ENCODE measurements around the gene RAP1GAP2.
A peak's percentile ranks its signal among the peaks of the same experiment; 100 is the strongest.

Gene RAP1GAP2

DNA sequence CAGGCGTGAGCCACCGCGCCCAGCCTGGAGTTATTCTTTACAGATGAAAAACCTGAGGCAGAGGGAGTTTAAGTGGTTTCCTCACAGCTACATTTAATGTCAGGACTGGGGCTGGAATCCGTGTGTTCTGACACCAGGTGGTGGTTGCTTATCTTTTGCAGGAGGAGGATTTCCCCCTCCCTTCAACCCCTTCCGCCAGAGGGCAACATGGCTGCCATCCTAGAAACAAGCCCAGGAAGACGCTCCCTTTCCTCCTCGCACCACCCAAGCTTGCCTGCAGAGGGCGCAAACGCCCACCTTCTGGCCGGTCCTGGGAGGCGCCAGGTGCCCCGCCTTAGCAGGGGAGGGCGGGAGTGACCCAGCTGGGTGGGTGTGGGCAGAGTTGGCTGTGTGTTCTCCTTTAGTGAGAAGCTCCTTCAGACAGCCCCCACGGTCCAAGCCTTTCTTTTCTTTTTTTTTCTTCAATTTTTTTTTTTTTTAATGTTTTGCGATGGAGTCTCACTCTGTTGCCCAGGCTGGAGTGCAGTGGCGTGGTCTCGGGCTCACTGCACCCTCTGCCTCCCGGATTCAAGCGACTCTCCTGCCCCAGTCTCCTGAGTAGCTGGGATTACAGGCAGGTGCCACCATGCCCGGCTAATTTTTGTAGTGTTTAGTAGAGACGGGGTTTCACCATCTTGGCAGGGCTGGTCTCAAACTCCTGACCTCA is 9.9 kb upstream of the RAP1GAP2 start:
- peak; percentile 88 for DNase-seq

DNA sequence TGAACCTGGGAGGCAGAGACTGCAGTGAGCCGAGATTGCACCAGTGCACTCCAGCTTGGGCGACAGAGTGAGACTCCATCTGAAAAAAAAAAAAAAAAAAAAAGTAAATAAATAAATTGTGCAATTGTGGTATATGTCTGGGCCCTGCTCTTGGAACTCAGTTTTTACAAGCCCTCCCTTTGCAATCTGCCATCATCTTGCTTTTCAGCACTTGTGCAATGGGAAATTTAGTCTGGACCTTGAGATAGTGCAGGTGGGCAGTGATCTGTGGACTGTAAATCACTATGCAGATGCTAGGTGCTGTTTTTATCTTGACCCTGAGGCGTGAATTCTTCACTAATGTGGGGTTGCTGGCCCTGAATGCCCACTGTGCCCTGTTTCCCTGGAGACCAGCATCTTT is 6.5 kb upstream of the RAP1GAP2 start:
- DNase-seq, result no peak

GRCh38 chr17:2792366-2793169 is 3.7 kb upstream of the RAP1GAP2 start:
- DNase-seq, result peak; percentile 74

DNA sequence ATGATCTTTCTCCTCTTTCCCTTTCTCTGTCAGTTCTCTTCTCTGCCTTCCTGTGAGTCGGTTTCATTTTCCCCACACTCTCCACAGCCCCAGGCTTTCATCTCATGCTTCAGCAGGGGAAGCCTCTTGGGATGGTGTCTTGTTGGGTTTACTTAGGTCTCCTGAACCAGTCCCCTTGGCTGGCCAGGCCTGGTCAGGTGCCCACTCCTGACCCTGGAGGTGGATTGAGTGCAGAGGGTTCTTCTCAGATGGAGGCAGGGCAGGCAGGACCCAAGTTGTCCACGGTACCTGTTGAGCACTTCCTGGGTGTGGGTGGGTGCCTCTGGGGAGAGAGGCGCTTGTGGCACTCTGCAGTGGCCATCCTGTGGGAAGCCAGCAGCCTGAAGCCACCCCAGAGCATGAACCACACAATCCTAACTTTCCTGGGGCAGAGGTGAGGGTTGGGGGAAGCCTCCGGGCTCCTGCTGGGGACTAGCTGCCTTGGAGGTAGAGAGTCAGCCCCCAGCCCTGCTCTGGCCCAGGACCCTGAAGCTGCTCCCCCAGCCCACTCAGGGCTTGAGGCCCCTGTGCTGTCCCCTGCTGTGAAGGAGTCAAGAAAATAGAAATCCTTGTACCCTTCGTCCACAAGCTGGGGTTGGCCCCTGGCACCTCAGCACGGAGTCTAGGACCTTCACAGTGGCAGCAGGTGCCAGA is 2.0 kb upstream of the RAP1GAP2 start:
- DNase-seq, result peak; percentile 62

- DNase-seq, result no peak
Observed at GRCh38 chr17:2795441-2796163, 636 bp upstream of the RAP1GAP2 start.

GRCh38 chr17:2797226-2797625 is 988 bp downstream of the RAP1GAP2 start:
- DNase-seq, result no peak

DNA sequence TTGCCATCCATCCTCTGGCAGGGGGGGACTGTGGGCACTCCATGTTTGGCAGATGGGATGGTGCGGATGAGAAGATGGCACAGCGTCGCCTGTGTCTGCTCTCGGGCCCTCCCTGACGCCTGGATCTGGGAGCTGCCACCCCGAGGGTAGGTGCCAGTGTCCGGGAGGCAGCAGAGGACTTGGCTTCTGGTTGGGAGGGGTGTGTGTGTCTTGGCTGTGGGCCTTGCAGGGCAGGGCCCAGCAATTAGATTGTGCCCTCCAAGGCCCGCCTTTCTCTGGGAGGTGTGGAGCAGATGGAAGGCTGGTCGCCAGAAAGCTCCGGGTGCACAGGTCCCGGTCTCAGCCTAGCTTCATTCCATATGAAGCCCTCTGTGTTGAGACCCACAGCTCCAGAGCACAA is 1.4 kb downstream of the RAP1GAP2 start:
- no peak for DNase-seq

- DNase-seq, result no peak
Observed at GRCh38 chr17:2798188-2798587, 1.9 kb downstream of the RAP1GAP2 start.

- no peak for DNase-seq
Observed at GRCh38 chr17:2798678-2799077, 2.4 kb downstream of the RAP1GAP2 start.

- DNase-seq, result no peak
Observed at GRCh38 chr17:2799653-2800052, 3.4 kb downstream of the RAP1GAP2 start.

DNA sequence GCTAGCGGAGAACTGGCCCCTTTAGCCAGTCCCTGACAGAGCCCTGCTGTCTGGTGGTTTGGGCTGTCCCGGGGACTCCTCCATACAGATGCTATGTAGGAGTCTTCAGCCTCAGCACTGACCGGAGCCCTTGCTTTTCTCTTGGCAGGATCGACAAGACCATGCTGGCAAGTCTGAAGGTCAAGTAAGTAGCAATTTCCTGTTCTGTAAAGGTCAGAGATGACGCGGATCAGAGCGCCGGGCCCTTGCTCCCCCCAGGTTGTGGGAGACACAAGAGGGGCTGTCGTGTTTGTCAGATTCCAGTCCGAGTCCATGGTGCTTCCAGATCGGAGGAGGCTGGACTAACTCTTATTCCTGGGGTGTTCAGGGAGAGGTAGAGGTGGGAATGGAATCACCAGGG is 4.1 kb downstream of the RAP1GAP2 start:
- no peak for DNase-seq

DNA sequence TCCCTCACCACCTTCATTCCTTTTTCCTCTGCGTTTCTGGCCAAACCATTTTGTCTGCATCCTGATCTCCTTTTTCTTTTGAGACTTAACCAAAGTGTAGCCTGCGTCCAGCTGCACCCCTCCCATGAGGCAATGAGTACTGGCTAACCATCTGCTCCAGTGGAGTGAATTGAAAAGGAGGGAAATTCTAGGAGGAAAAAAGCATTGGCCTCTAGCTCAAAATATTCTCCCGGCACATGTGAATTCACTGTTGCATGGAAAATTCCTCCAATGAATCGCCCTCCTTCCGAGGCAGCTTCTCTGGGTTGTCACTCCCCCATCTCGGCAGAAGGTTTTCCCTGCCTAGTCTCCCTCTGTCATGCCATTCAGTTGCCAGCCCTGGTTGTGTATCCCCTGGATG is 5.6 kb downstream of the RAP1GAP2 start:
- DNase-seq, result no peak

- no peak for DNase-seq
Observed at GRCh38 chr17:2802574-2802973, 6.3 kb downstream of the RAP1GAP2 start.

DNA sequence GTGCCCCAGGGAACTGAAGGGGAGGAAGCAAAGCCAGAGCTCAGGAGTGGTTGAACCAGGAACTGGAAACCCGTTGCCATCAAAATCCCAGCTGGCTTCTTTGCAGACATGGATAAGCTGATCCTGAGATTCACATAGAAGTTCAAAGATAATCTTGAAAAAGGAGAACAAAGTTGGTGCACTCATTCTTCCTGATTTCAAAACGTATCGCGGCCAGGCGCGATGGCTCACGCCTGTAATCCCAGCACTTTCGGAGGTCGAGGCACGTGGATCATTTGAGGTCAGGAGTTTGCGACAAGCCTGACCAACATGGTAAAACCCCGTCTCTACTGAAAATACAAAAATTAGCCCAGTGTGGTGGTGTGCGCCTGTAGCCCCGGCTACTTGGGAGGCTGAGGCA is 7.1 kb downstream of the RAP1GAP2 start:
- peak; percentile 65 for DNase-seq

GRCh38 chr17:2803971-2804370 is 7.7 kb downstream of the RAP1GAP2 start:
- DNase-seq, result no peak

DNA sequence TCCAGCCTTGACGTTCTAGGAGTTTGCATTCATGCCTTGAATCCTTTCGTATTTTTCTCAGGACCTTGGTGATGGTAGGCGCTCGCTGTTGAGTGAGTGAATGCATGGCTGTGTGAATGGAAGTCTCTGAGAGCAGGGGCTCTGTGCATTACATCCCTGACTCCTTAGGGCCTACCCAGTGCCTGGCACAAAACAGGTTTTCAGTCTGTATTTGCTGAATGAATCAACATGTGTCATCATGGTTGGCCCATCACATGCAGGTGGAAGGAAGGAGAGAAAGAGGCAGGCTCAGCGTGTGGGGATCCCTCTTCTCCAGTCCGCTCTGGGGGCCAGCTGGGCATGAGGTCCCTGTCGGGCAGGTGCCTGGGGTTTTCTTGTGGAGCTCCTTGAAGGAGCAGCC is 8.7 kb downstream of the RAP1GAP2 start:
- DNase-seq, result no peak

DNA sequence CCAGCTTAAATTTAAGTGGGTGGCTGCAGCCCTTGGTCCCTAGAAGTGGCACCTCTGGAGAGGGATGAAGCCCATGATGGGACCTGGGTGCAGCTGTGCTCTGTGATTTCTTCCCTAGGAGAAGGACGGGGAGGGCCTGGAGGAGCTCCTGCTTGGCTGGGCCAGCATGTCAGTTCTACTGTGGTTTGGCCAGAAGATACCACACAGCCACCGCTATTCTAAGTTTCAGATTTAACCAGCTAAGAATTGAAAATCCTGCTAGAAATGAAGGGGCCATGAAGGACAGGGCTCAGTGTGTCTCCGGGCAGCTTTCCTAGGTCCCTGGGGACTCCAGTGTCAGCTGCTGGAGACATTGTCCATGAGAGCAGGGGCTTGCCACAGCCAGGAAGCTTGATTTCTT is 9.7 kb downstream of the RAP1GAP2 start:
- no peak for DNase-seq

GRCh38 chr17:2808367-2809335 is 12.4 kb downstream of the RAP1GAP2 start:
- DNase-seq, result no peak

- no peak for DNase-seq
Observed at GRCh38 chr17:2809337-2809736, 13.1 kb downstream of the RAP1GAP2 start.

DNA sequence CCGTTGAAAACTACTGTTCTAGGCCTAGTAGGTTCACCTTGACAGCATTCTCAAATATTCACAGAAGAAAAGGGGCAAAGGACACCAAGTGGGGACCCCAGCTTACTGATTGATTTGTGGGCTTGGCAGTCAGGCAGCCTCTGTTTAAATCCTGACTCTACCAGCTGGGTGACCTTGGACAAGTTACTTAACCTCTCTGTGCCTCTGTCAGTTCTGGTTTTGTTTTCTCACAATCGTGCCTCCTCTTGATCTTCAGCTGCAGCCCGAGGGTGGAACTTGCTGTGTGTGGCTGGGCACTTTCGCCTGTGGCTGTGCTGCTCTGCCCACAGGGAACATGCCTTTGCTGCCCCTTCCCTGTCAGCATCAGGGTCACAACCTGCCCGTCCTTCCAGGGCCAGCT is 17.8 kb downstream of the RAP1GAP2 start:
- DNase-seq, result peak; percentile 62

GRCh38 chr17:2814481-2815341 is 18.5 kb downstream of the RAP1GAP2 start:
- peak; percentile 42 for DNase-seq
